VCaP (cell line): ENCODE data around the gene TGFBRAP1.

Experiments
- H3K27ac ChIP-seq: fragments of 450-650 bp; 2 replicates; pipeline ENCODE4 v1.5.1; 2017
- CTCF ChIP-seq: fragments of 450-650 bp; conservative IDR thresholded peaks from 2 replicates; pipeline ENCODE4 v1.5.1; 2017; ENCODE audit warnings: mild to moderate bottlenecking, moderate library complexity

Gene TGFBRAP1

GRCh38 chr2:105338020-105338385 lies 8.5 kb upstream of the TGFBRAP1 start:
- TF ChIP-seq CTCF = no peak
- H3K27ac ChIP-seq = peak overlapping the region; percentile 96

GRCh38 chr2:105337122-105338019 lies 7.8 kb upstream of the TGFBRAP1 start, which contains the start of gene C2orf49:
C2orf49 (plus strand) TSS chr2:105337540; CDS start chr2:105337588, 48 bp downstream.
- no peak for TF ChIP-seq CTCF
- peak within 1 kb of the TSS; percentile 96 for H3K27ac ChIP-seq

GRCh38 chr2:105336786-105337121 lies 7.2 kb upstream of the TGFBRAP1 start:
- H3K27ac ChIP-seq = peak overlapping the region; percentile 96
- TF ChIP-seq CTCF = no peak

GRCh38 chr2:105335469-105335868 lies 5.9 kb upstream of the TGFBRAP1 start:
- H3K27ac ChIP-seq = no peak overlapping the region
- TF ChIP-seq CTCF = no peak

- no peak for TF ChIP-seq CTCF
- no peak overlapping the region for H3K27ac ChIP-seq
These were observed 4.7 kb upstream of the TGFBRAP1 start for GRCh38 chr2:105334211-105334610.

- TF ChIP-seq CTCF = no peak
- H3K27ac ChIP-seq = peak overlapping the region; percentile 93
These were observed 1.3 kb upstream of the TGFBRAP1 start for GRCh38 chr2:105330681-105331375.

- peak overlapping the region; percentile 93 for H3K27ac ChIP-seq
These were observed 359 bp downstream of the TGFBRAP1 start for GRCh38 chr2:105329197-105329554.

More at GRCh38 chr2:105329197-105329554, 359 bp downstream of the TGFBRAP1 start:
- TF ChIP-seq CTCF = no peak
